ENCODE measurements around the gene MMP2. TPM values are rescaled to one million over a fixed set of nuclear protein-coding genes. Genes with fewer than 3 reads are reported as not detected.

MMP2 gene
- total and polyA plus RNA-seq, 7 donors, result 16.0 to 60.9 (median 23.2) TPM

GRCh38 chr16:55499281-55499680 is 20.3 kb downstream of the MMP2 start:
- ATAC-seq, result no peak
- no peaks in the 10 kb centered on the region for H3K36me3 ChIP-seq (ENCODE audit: insufficient read depth in 1 of 2, low read depth in 1 of 2)

GRCh38 chr16:55499951-55500529 is 21.0 kb downstream of the MMP2 start:
- no peak overlapping the region for H3K4me3 ChIP-seq
- DNase-seq (no peak), ATAC-seq (no peak)
- H3K36me3 ChIP-seq (ENCODE audit: insufficient read depth in 1 of 2, low read depth in 1 of 2), result no peaks in the 10 kb centered on the region
- H3K27ac ChIP-seq, result no peak overlapping the region
- intact Hi-C loops (cut with DNase I), result no loop called here
- 70 to 82% (median 74%) methylated on average over 10 of the region's 10 CpGs for WGBS, 3 donors
- H3K4me1 ChIP-seq, result peaks cover 15% of the 10 kb centered on the region
- H3K27me3 ChIP-seq (ENCODE audit: insufficient read depth in 3 of 3, low read length in 2 of 3), result peaks cover 0 to 2% (median 0%) of the 10 kb centered on the region in 3 donors
- no peak for TF ChIP-seq CTCF (IDR thresholded peaks at IDR 0.05)
- no peaks in the 10 kb centered on the region for H3K9me3 ChIP-seq

More at GRCh38 chr16:55499281-55499680, 20.3 kb downstream of the MMP2 start:
- peaks cover 15% of the 10 kb centered on the region for H3K4me1 ChIP-seq
- H3K27me3 ChIP-seq (ENCODE audit: insufficient read depth in 3 of 3, low read length in 2 of 3), result peaks cover 0 to 2% (median 0%) of the 10 kb centered on the region in 3 donors
- DNase-seq, result no peak
- intact Hi-C loops (cut with DNase I), result no loop called here
- no peak overlapping the region for H3K27ac ChIP-seq
- H3K4me3 ChIP-seq, result no peak overlapping the region
- WGBS, 3 donors, result 50 to 78% (median 73%) methylated on average over 3 of the region's 3 CpGs
- H3K9me3 ChIP-seq, result no peaks in the 10 kb centered on the region
- TF ChIP-seq CTCF (IDR thresholded peaks at IDR 0.05), result no peak

GRCh38 chr16:55500530-55501011 is 21.6 kb downstream of the MMP2 start:
- no peak for TF ChIP-seq CTCF (IDR thresholded peaks at IDR 0.05)
- no peaks in the 10 kb centered on the region for H3K36me3 ChIP-seq (ENCODE audit: insufficient read depth in 1 of 2, low read depth in 1 of 2)
- peak; percentile 36 to 55 (median 42) for ATAC-seq
- intact Hi-C loops (cut with DNase I), result no loop called here
- peaks cover 0 to 2% (median 0%) of the 10 kb centered on the region in 3 donors for H3K27me3 ChIP-seq (ENCODE audit: insufficient read depth in 3 of 3, low read length in 2 of 3)
- peaks cover 15% of the 10 kb centered on the region for H3K4me1 ChIP-seq
- WGBS, 3 donors, result 27 to 59% (median 41%) methylated on average over 3 of the region's 3 CpGs
- H3K9me3 ChIP-seq, result no peaks in the 10 kb centered on the region
- no peak overlapping the region for H3K27ac ChIP-seq
- no peak overlapping the region for H3K4me3 ChIP-seq
- no peak for DNase-seq

GRCh38 chr16:55501549-55502322 is 22.7 kb downstream of the MMP2 start:
- intact Hi-C loops (cut with DNase I), result no loop called here
- no peak overlapping the region for H3K4me3 ChIP-seq
- 70 to 80% (median 70%) methylated on average over 9 of the region's 9 CpGs for WGBS, 3 donors
- ATAC-seq, result no peak
- no peaks in the 10 kb centered on the region for H3K9me3 ChIP-seq
- no peak for TF ChIP-seq CTCF (IDR thresholded peaks at IDR 0.05)
- H3K27ac ChIP-seq, result no peak overlapping the region
- DNase-seq, result no peak
- H3K4me1 ChIP-seq, result peaks cover 15% of the 10 kb centered on the region
- H3K36me3 ChIP-seq (ENCODE audit: insufficient read depth in 1 of 2, low read depth in 1 of 2), result no peaks in the 10 kb centered on the region
- peaks cover 0 to 2% (median 0%) of the 10 kb centered on the region in 3 donors for H3K27me3 ChIP-seq (ENCODE audit: insufficient read depth in 3 of 3, low read length in 2 of 3)
